Measurements from ENCODE around the gene EIF2B4. TPM values are rescaled to one million over a fixed set of nuclear protein-coding genes. Genes with fewer than 3 reads are reported as not detected.

The EIF2B4 gene
- total and polyA plus RNA-seq, 2 experiments from 2014 or later: 51.4 to 64.0 TPM

- peaks cover 53% of the 10 kb centered on the region for H3K36me3 ChIP-seq (ENCODE audit: insufficient read depth)
- peaks cover 4% of the 10 kb centered on the region for H3K27me3 Mint-ChIP-seq (ENCODE audit: insufficient read depth, low read depth, poor library complexity)
- H3K27me3 ChIP-seq (ENCODE audit: insufficient read depth): no peaks in the 10 kb centered on the region
- no peak overlapping the region for H3K4me3 Mint-ChIP-seq
- H3K27ac ChIP-seq (ENCODE audit: low read depth): no peak overlapping the region
- no peaks in the 10 kb centered on the region for H3K4me1 ChIP-seq (ENCODE audit: insufficient read depth)
- H3K9me2 ChIP-seq (ENCODE audit: insufficient read depth): no peaks in the 10 kb centered on the region
- no peak overlapping the region for H2AFZ ChIP-seq
- H3F3A ChIP-seq (replicated peaks; ENCODE audit: low read depth): no peaks in the 10 kb centered on the region
- H3K79me2 ChIP-seq (replicated peaks; ENCODE audit: insufficient read depth): no peaks in the 10 kb centered on the region
- DNase-seq (ENCODE audit: low spot score): no peak
- H3K4me3 ChIP-seq: no peak overlapping the region
- H3K9me3 Mint-ChIP-seq: no peaks in the 10 kb centered on the region
- no peaks in the 10 kb centered on the region for H3K4me1 Mint-ChIP-seq
- H3K36me3 Mint-ChIP-seq (ENCODE audit: low read depth): peaks cover 82% of the 10 kb centered on the region
- H3K4me2 ChIP-seq: no peak overlapping the region
- no peak for ATAC-seq
- no peak overlapping the region for H3K27ac Mint-ChIP-seq
- no peak for TF ChIP-seq EZH2 (IDR thresholded peaks at IDR 0.05; ENCODE audit: low read depth, unreplicated experiment)
- no peak for TF ChIP-seq EZH2phosphoT487 (IDR thresholded peaks at IDR 0.05; ENCODE audit: unreplicated experiment)
- TF ChIP-seq REST (IDR thresholded peaks at IDR 0.05; ENCODE audit: unreplicated experiment): no peak
- no peak for TF ChIP-seq ZNF114 (CRISPR knock-in tag; IDR thresholded peaks at IDR 0.05)
- H4K20me1 ChIP-seq (replicated peaks; ENCODE audit: insufficient read depth): peaks cover 8% of the 10 kb centered on the region
Measured at GRCh38 chr2:27335311-27335710, 34.8 kb downstream of the EIF2B4 start.

GRCh38 chr2:27324720-27325119, 45.4 kb downstream of the EIF2B4 start:
- Histone ChIP-seq H3K36me3 (ENCODE audit: insufficient read depth) (peaks cover 27% of the 10 kb centered on the region), H3K27me3 (ENCODE audit: insufficient read depth) (no peaks in the 10 kb centered on the region), H3F3A (replicated peaks; ENCODE audit: low read depth) (peaks cover 23% of the 10 kb centered on the region; the same call in 1 of the 2 replicates), H3K79me2 (replicated peaks; ENCODE audit: insufficient read depth) (peaks cover 5% of the 10 kb centered on the region), H3K9me2 (ENCODE audit: insufficient read depth) (no peaks in the 10 kb centered on the region), H3K27ac (ENCODE audit: low read depth) (peak overlapping the region; percentile 64; the same call in 1 of the 2 replicates), H2AFZ (no peak overlapping the region), H3K4me3 (no peak overlapping the region), H3K4me1 (ENCODE audit: insufficient read depth) (peaks cover 14% of the 10 kb centered on the region), H4K20me1 (replicated peaks; ENCODE audit: insufficient read depth) (no peaks in the 10 kb centered on the region), H3K4me2 (no peak overlapping the region)
- H3K9me3 Mint-ChIP-seq: no peaks in the 10 kb centered on the region
- H3K36me3 Mint-ChIP-seq (ENCODE audit: low read depth): peaks cover 41% of the 10 kb centered on the region
- DNase-seq (ENCODE audit: low spot score) (no peak), ATAC-seq (no peak)
- H3K4me3 Mint-ChIP-seq: peak overlapping the region; percentile 17; the same call in 1 of the 3 replicates
- H3K4me1 Mint-ChIP-seq: peaks cover 10% of the 10 kb centered on the region
- no peak overlapping the region for H3K27ac Mint-ChIP-seq
- TF ChIP-seq ZNF114 (CRISPR knock-in tag; IDR thresholded peaks at IDR 0.05): no peak
- no peak for TF ChIP-seq ZNF462 (CRISPR knock-in tag; IDR thresholded peaks at IDR 0.05)
- TF ChIP-seq REST (IDR thresholded peaks at IDR 0.05; ENCODE audit: unreplicated experiment): no peak
- TF ChIP-seq POLR2AphosphoS5 (IDR thresholded peaks at IDR 0.05; ENCODE audit: low read depth): peak; percentile 11; the same call in 1 of the 2 replicates
- H3K27me3 Mint-ChIP-seq (ENCODE audit: insufficient read depth, low read depth, poor library complexity): peaks cover 8% of the 10 kb centered on the region

Data from GM23338 (cell line).